LNCaP clone FGC (cell line): ENCODE results near the gene CREB5.

Experiments
- DNase-seq: peaks from one replicate; pipeline ENCODE4 v3.0.0-alpha.2; 2011; ENCODE audit warnings: low read depth
- H3K4me3 ChIP-seq: 2 replicates; pipeline ENCODE4 v1.5.1; 2011; ENCODE audit warnings: mild to moderate bottlenecking, low read depth, low read length, control low read depth
- CTCF ChIP-seq: IDR thresholded peaks from 2 replicates; pipeline ENCODE4 v1.5.1; 2012; ENCODE audit warnings: mild to moderate bottlenecking; ENCODE audit not compliant: control insufficient read depth, insufficient read depth; ENCODE audit errors: extremely low read depth

CREB5 gene

GRCh38 chr7:28411876-28412662 is at the start of gene CREB5:
Gene CREB5, plus strand, starts transcription at chr7:28412518. Its CDS starts 397 bp downstream, at chr7:28412915.
- TF ChIP-seq CTCF, result peak; percentile 66
- no peak within 1 kb of the TSS for H3K4me3 ChIP-seq
- DNase-seq, result no peak

DNA sequence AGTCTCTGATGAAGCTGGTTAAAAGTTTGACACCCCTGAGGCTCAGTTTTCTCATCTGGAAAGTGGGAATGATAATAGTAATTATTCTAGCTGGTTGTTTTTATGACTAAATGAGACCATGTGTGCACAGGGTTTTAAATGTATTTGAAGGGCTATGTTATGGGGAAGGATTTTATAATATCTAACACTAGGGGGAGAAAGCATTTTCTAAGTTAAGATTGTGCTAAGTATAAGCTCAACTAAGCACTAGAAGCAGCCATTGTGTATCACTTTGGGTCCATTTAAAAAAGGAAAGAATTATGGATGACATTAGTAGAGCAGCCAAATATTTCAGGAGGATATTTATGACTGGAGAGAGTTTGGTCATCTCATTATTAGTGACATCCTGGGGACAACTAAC is 49.5 kb upstream of the CREB5 start:
- no peak overlapping the region for H3K4me3 ChIP-seq
- TF ChIP-seq CTCF, result no peak
- DNase-seq, result no peak

DNA sequence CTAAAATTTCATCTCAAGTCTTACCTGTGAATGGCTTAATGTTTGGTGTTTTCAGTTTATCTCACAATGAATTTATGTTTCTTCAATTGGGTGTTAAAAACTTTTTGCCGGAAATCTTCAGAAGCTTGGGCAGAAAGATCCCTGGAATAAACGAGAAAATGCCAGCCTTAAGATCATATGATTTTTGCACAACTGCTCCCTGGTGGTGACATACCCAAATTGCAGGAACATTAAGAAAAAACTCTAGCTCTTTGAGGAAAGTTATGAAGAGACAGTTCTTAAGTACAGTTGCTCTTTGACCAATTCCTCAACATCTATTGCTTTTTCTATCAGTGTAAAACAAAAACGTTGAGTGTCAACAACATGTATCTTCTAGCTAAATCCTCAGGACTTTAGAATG is 48.2 kb upstream of the CREB5 start:
- TF ChIP-seq CTCF, result 0 out of 2 replicates have a peak, but pooled peaks have one; percentile 2
- no peak overlapping the region for H3K4me3 ChIP-seq
- DNase-seq, result no peak

DNA sequence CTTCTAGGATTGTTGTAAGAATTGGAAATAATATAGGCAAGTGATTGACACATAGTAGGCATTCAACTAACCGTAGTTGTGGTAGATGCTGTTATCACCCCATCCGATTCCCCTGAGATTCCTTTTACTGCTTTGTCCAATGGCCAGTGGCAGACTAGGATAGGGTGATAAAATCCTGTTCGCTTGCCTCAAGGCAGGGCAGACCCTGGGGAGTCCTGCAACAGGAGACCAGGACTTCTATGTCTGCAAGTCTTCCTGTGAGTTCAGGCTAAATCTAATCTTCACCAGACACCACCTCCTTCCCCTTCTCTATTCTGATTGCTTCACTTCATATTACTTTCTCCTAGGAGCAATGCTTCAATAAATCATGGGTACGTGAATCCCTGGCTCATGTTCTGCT is 42.8 kb upstream of the CREB5 start:
- no peak for DNase-seq
- H3K4me3 ChIP-seq, result no peak overlapping the region
- TF ChIP-seq CTCF, result no peak

DNA sequence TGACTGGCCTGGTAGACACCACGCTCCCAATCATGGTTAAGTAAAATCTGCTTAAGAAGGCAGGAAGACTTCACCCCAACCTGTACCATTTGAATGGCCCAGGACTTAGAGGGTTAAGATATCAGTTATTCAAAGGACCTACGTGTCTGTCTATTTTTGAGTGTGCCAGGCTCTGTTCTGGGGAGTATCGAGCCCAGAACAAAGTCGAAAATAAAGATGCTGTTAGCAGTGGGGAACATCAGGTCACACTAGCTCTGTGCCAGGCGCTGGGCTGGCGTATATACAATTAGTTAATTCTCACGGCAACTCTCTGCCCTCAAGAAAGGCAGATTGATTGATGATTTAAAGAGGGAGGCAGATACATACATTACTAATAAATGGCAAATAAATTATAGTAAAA is 40.5 kb upstream of the CREB5 start:
- TF ChIP-seq CTCF, result no peak
- no peak for DNase-seq
- H3K4me3 ChIP-seq, result no peak overlapping the region

DNA sequence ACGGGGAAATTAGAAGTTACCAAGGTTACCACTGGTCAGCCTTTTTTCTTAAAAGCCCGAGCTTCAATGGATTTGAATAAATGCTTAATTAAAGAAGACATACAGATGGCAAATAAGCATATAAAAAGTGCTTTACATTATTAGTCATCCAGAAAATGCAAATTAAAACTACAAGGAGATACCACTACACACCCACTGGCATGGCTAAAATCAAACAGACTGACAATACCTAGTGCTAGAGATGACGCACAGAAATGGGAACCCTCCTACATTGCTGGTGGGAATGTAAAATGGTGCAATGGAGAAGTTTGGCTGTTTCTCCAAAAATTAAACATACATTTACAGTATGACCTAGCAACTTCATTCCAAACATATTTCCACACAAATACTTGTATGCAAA is 38.3 kb upstream of the CREB5 start:
- no peak for DNase-seq
- H3K4me3 ChIP-seq, result no peak overlapping the region
- no peak for TF ChIP-seq CTCF

DNA sequence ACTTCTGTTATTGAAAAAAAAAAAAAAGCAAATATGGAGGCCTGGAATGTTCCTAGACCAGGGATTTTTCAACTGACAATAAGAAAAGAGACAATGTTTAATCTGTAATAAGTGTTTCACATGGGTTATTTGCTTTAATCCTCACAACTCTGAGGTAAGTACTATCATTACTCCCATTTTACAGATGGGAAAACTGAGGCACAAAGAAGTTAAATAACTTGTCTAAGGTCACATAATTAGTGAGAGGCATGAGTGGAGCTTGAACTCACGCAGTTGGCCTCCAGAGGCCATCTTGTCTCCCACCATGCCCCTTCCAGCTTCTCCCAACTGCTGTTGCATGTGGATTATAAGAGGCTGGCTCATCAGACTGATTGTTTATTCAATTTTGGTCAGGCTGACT is 36.6 kb upstream of the CREB5 start:
- TF ChIP-seq CTCF, result no peak
- DNase-seq, result no peak
- H3K4me3 ChIP-seq, result no peak overlapping the region
